ENCODE data around the gene SCO1.

Gene SCO1

DNA sequence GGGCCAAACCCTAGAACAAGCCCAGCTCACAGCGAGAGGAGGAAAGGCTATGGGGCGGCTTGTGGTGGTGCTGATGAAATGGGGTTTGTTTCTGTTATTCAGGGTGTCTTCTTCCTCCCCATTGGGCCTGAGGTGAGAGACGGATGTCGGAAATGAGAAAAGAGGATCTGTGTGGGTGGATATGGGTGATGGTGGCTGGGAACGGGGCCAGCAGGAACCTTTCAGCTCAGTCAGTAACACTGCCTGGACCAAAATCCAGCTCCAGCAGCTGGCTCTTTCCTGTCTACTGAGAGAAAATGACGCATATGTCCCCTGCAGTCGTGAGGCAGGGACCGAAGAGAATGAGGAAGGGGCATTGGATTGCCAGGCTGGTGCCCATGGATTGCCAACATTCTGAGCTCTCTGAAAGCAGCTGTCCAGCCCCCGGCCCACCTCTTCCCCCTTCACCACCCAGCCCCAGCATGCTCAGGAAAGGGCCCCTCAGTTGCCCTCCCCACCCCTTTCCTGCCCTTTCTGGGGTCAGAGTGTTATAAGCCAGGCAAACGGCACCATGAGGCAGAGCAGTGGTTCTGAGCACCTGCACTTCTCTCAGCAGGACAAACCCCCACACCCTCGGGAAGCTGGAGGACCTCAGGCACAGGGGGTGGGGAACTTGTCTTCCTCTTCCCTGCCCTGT is 44.2 kb downstream of the SCO1 start:
- DNase-seq, result no peak

DNA sequence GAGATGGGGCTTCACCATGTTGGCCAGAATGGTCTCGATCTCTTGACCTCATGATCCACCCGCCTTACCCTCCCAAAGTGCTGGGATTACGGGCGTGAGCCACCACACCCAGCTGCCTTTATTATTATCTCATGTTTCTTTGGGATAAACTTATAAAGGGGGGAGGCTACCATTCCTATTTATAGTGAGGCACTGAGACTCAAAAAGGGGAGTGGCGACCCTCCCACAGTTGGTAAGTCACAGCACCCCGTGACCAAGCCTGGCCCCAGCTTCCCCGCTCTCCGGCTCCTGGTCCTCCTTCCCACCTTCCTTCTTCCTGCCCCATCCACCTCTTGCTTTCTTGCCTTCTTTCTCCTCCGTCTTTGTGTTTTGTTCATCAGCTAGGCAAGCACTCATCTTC is 45.4 kb downstream of the SCO1 start:
- DNase-seq, result no peak

DNA sequence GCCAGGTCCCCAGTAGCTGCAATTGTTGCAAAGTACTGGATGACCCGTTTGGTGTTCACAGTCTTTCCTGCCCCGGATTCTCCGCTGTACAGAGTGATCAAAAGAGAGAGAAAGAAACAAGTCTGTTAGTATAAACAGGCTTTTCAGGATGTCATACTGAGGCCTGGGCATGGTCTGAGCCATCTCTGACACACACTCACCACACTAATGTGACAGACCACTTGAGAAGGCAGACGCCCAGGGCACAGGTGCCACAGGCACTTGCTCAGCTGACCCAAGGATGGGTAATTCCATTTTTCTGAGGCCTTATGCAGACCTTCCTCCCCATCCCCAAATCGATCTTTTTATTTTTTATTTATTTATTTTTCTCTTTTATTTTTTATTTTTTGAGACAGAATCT is 47.7 kb downstream of the SCO1 start:
- DNase-seq, result no peak

DNA sequence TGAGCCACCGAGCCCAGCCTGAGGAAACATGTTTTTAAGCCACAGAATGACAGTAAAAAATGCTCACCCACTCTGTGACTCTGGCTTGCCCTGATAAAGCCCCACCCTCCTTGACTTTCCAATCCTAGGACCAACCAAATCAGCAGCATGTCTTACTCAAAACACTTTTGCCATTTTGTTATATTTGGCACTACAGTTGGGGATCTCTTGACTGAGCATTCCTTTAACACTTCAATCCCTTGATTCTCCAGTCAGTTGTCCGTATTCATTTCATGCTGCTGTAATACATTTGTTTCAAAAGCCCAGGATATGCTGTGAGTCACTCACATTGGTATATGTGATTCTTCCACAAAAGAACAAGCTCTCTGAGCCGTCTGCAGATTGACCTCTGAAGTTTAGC is 48.4 kb downstream of the SCO1 start:
- DNase-seq, result no peak

GRCh38 chr17:10648381-10648780 is 49.0 kb downstream of the SCO1 start:
- no peak for DNase-seq

DNA sequence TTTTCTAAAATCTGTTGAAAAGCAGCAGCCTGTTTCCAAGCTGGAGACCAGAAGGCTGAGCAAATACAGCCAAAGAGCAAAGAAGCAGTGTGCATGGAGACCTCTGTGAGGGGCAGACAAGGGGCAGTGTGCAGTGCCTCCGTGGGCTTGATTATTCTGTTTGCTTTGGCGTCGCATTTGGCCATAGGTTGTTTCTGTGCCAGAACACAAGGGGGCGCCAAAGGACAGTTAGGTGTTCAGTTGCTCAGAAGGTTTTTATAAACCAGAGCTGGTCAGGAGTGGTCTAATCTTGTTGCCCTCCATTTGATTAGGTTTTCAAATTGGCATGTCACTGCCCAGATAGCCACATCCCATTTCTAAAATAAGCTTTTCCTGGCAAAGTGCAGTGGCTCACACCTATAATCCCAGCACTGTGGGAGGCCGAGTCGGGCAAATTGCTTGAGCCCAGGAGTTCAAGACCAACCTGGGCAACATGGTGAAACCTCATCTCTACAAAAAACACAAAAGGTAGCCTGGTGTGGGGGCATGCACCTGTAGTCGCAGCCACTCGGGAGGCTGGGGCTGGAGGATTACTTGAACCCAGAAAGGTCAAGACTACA is 50.8 kb downstream of the SCO1 start:
- DNase-seq, result peak; percentile 88

DNA sequence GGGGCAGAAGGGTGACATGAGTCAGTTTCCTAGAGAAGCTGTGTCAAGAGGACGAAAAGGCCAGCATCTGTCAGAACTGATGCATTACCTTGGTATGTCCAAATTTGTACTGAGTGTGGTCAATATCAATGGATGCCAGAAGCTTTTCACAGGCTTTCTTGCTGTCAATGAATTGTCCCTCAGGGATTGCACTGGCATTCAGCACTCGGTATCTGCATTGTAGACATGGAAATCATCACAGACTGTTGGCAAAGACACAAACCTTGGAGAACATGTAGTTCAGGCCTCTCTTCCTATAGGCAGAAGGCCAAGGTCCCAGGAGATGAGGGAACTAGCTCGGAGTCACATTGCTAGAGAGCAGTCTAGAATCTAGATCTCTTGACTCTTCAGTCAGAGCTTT is 56.9 kb downstream of the SCO1 start:
- no peak for DNase-seq

DNA sequence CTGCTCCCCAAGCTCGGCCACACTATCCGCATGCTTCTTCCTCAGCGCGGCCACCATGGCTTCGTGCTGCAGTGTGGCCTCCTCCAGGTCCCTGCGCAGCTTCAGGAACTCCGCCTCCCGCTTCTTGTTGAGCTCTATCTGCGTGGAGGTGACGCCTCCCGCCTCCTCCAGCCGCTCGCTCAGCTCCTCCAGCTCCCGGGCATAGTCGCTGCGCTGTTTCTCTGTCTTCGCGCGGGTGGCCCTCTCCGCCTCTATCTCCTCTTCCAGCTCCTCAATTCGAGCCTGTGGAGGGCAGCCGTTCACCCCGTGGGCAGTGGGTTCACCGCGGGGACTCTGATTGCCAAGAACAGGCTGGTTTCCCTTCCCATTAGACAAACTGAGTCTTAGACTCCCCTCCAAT is 59.2 kb downstream of the SCO1 start:
- no peak for DNase-seq

DNA sequence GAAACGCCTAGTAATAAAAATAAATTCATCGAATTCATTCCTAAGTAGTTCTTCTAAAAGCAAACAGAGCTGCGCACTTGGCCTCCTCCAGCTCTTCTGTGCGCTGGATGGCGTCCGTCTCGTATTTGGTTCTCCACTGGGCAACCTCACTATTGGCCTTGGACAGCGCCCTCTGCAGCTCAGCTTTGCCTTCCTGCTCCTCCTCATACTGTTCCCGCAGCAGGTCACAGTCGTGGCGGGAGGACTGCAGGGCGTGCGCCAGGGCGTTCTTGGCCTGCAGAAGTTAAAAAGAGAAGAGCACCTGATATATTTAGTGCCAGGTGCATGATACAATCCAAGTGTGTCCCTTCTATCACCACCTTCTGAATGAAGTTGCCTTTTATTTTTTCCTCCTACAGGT is 62.0 kb downstream of the SCO1 start:
- no peak for DNase-seq

- no peak for DNase-seq
These were observed 63.5 kb downstream of the SCO1 start for GRCh38 chr17:10633738-10634379.

GRCh38 chr17:10631701-10632100 is 65.6 kb downstream of the SCO1 start:
- DNase-seq, result no peak

DNA sequence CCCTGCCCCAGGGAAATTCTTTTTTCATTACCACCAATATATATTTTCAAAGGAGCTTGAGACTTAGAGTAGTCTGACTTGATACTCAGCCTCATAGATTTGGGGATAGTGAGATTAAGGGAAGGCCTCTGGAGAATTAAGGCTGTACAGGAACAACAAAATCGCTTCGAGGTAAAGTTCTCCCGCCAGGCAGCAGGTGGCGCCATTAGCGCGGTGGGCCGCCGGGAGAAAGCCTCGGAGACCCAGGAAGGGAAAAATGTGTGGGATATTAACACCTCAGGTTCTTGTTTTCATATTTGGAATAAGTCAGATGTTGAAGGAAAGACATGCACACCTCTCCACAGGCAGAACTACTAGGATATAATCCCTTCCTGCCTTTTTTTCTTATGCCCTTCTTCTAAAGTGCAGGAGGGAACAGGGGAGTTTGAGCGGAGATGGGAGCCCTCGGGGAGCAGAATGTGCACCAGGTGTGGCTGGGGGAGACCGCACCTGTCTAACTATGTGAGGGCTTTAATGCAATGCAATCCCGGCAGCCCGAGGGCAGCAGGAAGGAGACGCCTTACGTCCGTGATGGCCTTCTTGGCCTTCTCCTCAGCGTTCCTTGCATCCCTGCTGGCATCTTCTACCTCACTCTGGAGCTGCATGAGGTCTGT is 66.2 kb downstream of the SCO1 start:
- DNase-seq, result peak; percentile 74

GRCh38 chr17:10629706-10630105 is 67.6 kb downstream of the SCO1 start:
- DNase-seq, result no peak

DNA sequence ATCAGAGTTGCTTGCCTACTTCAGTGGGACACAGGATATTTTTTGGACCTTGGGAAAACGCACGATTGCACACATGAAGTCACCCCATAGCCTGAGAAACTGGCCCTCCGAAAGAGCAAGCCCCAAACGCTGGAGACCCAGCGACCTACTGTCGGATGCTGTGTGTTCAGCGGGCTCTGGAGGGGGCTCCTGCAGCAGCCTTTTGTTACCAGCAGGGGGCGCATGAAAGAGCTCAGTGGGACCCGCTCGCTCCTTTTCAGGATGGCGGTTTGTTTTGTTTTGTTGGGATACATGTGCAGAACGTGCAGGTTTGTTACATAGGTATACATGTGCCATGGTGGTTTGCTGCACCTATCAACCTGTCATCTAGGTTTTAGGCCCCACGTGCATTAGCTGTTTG is 68.6 kb downstream of the SCO1 start:
- DNase-seq, result peak; percentile 38

GRCh38 chr17:10626390-10626789 is 70.9 kb downstream of the SCO1 start:
- no peak for DNase-seq

GRCh38 chr17:10624969-10625368 is 72.4 kb downstream of the SCO1 start:
- DNase-seq, result peak; percentile 96

DNA sequence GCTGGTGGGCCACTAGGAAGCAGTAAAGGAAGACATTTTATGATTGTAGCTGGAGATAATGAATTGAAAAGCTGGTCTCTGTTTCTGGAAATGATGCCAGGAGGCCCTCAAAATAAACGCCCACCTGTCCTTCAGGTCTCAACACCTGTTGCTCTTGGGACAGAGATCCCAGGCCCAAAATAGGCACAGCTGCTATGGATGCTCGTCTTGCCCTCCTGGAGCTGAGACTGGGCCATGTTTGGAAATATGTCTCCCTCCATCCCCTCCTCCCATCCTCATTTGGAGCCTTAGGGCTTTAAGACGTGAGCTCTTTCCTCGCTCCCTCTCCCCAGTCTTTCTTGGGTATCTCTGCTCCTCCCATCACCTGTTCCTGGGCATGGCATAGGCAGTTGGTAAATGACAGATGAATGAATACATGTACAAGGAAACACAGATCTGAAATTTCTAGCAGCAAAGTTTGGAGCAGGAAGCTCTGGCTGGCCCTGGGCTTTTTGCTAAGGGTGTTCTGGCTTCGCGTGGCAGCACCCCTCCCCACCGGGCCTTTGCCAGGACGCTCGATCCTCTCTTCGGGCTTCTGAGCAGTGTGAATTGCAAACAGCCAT is 73.5 kb downstream of the SCO1 start:
- DNase-seq, result no peak

GRCh38 chr17:10622617-10623485 is 74.5 kb downstream of the SCO1 start:
- no peak for DNase-seq
